Neural crest cell (in vitro differentiated cells): Measurements from ENCODE around the gene SOCS4. TPM values are rescaled to one million over a fixed set of nuclear protein-coding genes. Genes with fewer than 3 reads are reported as not detected.
"Not testable (repeated sequence)": the region's sequence is repeated elsewhere in the genome, so short reads cannot be mapped to it uniquely, and the experiment has no call there.

Experiments used
- DNase-seq: peaks from one replicate; pipeline ENCODE4 v3.0.0; 2021; ENCODE audit warnings: low read depth, mixed read lengths, low spot score
- H3K27ac Mint-ChIP-seq: one replicate; pipeline ENCODE4 v1.8.0; 2021; ENCODE audit warnings: mild to moderate bottlenecking, mixed read lengths; ENCODE audit not compliant: unreplicated experiment
- H3K27me3 Mint-ChIP-seq: 2 replicates; pipeline ENCODE4 v1.8.0; 2021; ENCODE audit warnings: low read depth, mild to moderate bottlenecking, mixed read lengths
- H3K36me3 Mint-ChIP-seq: 2 replicates; pipeline ENCODE4 v1.8.0; 2021; ENCODE audit warnings: low read depth, mild to moderate bottlenecking, mixed read lengths
- H3K4me1 Mint-ChIP-seq: 2 replicates; pipeline ENCODE4 v1.8.0; 2021; ENCODE audit warnings: mixed read lengths
- H3K4me3 Mint-ChIP-seq: one replicate; pipeline ENCODE4 v1.8.0; 2021; ENCODE audit warnings: mild to moderate bottlenecking, mixed read lengths
- H3K9me3 Mint-ChIP-seq: 2 replicates; pipeline ENCODE4 v1.8.0; 2021; ENCODE audit warnings: mixed read lengths
- total RNA-seq: library from RNA; stranded (reverse); gene quantifications from 2 replicates; pipeline ENCODE4 v1.2.1, GENCODE V29; 2021
- TF ChIP-seq, protein P1 (sequence below): fragments of 200-600 bp; sonication (generic); conservative IDR thresholded peaks from 2 replicates; pipeline ENCODE4 v1.5.0; 2021; ENCODE audit warnings: antibody characterized with exemption, mild to moderate bottlenecking

Gene SOCS4
- total RNA-seq, 1 donor from 2014 or later = 38.6 TPM

DNA sequence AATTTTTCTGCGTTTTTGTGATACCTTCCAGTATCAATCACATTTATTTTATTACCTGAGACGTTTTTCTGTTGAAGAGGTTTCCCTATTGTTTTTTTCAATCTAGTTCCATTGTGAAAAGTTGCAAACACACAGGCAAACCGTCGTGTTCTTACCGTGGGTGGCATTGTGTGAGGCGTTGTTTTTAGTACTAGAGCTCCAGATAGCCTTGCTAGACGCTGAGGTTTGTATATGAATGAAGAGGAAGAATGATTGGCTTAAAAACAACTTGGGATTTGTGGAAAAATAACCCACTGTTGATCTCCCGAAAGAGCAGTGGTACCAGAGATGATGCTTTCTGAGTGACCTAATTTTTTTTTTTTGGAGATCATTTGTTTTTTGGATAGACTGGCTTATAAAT is 1.0 kb downstream of the SOCS4 start:
- Mint-ChIP-seq H3K9me3 (no peaks in the 10 kb centered on the region), H3K4me1 (peaks cover 48% of the 10 kb centered on the region), H3K36me3 (peaks cover 3% of the 10 kb centered on the region), H3K27ac (peak overlapping the region; percentile 96), H3K27me3 (no peaks in the 10 kb centered on the region), H3K4me3 (peak overlapping the region; percentile 86)
- DNase-seq = no peak
- TF ChIP-seq, protein P1, sequence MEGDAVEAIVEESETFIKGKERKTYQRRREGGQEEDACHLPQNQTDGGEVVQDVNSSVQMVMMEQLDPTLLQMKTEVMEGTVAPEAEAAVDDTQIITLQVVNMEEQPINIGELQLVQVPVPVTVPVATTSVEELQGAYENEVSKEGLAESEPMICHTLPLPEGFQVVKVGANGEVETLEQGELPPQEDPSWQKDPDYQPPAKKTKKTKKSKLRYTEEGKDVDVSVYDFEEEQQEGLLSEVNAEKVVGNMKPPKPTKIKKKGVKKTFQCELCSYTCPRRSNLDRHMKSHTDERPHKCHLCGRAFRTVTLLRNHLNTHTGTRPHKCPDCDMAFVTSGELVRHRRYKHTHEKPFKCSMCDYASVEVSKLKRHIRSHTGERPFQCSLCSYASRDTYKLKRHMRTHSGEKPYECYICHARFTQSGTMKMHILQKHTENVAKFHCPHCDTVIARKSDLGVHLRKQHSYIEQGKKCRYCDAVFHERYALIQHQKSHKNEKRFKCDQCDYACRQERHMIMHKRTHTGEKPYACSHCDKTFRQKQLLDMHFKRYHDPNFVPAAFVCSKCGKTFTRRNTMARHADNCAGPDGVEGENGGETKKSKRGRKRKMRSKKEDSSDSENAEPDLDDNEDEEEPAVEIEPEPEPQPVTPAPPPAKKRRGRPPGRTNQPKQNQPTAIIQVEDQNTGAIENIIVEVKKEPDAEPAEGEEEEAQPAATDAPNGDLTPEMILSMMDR = no peak

DNA sequence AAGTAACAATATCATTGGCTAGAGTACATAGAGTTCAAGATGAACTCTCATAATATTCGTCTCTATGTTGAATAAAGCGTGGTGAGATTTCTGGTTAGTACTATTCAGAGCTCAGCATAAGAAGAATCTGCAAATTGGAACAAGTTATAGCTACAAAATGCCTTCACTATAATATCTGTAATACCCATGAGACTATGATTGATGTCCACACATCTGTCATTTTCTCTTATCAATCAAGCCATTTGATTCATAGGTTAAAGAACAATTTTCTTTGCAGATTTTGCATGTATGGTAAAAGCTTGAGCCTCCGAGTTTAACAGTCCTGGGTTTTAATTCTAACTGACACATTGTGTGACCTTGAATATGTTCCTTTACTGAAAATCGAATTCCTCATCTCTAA is 1.4 kb downstream of the SOCS4 start:
- Mint-ChIP-seq H3K4me1 (peaks cover 48% of the 10 kb centered on the region), H3K9me3 (no peaks in the 10 kb centered on the region), H3K27ac (peak overlapping the region; percentile 96), H3K36me3 (peaks cover 2% of the 10 kb centered on the region), H3K27me3 (no peaks in the 10 kb centered on the region), H3K4me3 (peak overlapping the region; percentile 86)
- DNase-seq = no peak
- TF ChIP-seq, protein P1 = no peak

DNA sequence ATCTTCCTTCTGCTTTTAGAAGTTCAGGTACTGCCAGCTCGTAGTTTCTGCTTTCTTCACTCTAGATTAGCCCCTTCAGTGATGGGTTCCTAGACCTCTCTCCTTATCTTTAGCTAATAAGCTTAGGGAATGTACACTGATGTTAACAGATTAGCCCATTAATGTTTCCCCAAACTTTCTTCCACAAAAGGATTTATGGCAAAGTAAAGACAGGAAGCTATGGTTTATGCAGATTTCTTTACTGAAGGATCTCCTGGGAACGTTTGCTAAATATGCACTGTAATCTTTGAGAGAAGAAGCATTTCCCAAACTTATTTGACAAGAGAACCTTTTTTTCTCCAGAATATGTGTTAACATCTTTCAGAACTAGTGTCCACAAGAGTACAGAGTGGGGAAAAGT is 4.2 kb downstream of the SOCS4 start:
- DNase-seq = no peak
- Mint-ChIP-seq H3K4me3 (peak overlapping the region; percentile 4), H3K36me3 (peaks cover 4% of the 10 kb centered on the region), H3K4me1 (peaks cover 32% of the 10 kb centered on the region), H3K27ac (no peak overlapping the region), H3K27me3 (no peaks in the 10 kb centered on the region), H3K9me3 (no peaks in the 10 kb centered on the region)
- TF ChIP-seq, protein P1 = no peak

DNA sequence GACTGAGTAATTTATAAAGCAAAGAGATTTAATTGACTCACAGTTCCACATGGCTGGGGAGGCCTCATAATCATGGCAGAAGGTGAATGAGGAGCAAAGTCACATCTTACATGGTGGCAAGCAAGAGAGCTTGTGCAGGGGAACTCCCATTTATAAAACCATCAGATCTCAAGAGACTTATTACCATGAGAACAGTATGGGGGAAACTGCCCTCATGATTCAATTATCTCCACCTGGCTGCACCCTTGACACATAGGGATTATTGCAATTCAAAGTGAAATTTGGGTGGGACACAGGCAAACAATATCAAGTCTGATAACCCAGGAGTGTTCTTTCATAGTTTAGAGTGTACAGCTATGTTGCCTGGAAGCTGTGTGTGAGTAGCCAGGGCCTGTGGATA is 11.0 kb downstream of the SOCS4 start:
- H3K9me3 Mint-ChIP-seq, H3K4me3 Mint-ChIP-seq, DNase-seq, H3K4me1 Mint-ChIP-seq, H3K27me3 Mint-ChIP-seq, H3K27ac Mint-ChIP-seq: not testable (repeated sequence)
- peaks cover 18% of the 10 kb centered on the region for H3K36me3 Mint-ChIP-seq

DNA sequence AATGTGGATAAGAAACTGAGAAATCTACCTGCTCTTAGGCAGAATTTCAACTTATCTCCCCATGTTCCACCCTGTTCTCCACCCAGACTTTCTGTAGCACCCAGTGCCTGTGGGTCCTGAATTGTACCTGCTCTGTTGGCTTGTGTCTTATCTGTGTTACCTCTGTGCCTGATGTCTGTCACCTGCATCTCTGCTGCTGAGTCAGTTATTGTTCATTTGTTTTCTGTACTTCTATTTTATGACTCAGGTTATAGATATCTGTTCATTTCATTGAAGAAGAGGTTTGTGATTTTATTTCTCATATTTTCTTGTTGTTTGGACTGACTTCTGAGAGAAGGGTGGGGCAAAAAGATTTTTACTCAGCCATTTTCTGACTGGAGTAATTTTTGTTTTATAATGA is 11.7 kb downstream of the SOCS4 start:
- Mint-ChIP-seq H3K36me3 (peaks cover 18% of the 10 kb centered on the region), H3K27me3 (no peaks in the 10 kb centered on the region), H3K9me3 (no peaks in the 10 kb centered on the region), H3K4me1 (no peaks in the 10 kb centered on the region), H3K4me3 (no peak overlapping the region), H3K27ac (no peak overlapping the region)
- TF ChIP-seq, protein P1 = no peak
- DNase-seq = no peak

DNA sequence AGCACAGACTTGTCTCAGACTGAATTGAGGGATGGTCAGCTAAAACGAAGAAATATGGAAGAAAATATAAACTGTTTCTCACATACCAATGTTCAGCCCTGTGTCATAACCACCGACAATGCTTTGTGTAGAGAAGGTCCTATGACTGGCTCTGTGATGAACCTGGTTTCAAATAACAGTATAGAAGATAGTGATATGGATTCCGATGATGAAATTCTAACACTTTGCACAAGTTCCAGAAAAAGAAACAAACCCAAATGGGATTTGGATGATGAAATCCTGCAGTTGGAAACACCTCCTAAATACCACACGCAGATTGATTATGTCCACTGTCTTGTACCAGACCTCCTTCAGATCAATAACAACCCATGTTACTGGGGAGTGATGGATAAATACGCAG is 16.5 kb downstream of the SOCS4 start:
- H3K9me3 Mint-ChIP-seq = no peaks in the 10 kb centered on the region
- no peak overlapping the region for H3K4me3 Mint-ChIP-seq
- TF ChIP-seq, protein P1 = no peak
- no peaks in the 10 kb centered on the region for H3K27me3 Mint-ChIP-seq
- H3K27ac Mint-ChIP-seq = no peak overlapping the region
- no peak for DNase-seq
- no peaks in the 10 kb centered on the region for H3K4me1 Mint-ChIP-seq
- peaks cover 4% of the 10 kb centered on the region for H3K36me3 Mint-ChIP-seq
